GM21526 (cell line): ENCODE measurements around the gene CSNK2A1.
"Not testable (repeated sequence)": the region's sequence is repeated elsewhere in the genome, so short reads cannot be mapped to it uniquely, and the experiment has no call there.

Experiments
- ATAC-seq: cut with Tn5 transposase; IDR thresholded peaks from one replicate; pipeline ENCODE4 v1.9.1; 2021; ENCODE audit warnings: moderate library complexity; ENCODE audit not compliant: unreplicated experiment, low FRiP score

CSNK2A1 gene

DNA sequence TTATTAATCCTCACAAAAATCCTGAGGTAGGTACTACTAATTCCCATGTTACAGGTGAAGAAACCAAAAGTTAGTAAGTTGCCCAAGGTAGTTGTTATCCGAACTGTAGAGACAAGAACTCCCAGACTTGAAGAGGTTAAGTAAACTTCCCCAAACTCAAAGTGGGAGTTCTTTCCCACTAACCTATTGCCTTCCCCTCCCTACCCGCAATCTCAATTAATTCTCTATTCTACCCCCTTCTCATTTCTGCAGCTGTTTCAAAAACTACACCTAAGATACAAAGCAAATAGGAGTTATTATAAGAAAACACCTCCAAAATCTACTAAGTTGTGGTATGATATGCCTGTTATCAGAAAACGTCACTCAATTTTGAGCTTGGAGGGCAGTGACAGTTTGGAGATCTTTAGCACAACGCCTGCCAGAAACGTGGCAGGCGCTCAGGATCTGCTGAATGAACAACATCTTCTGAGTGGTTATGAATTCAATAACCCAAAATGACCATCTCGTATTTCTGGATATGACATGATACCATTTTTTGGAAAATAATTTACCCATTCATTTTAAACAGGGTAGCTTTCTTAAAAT, 7.1 kb downstream of the CSNK2A1 start:
- ATAC-seq, result no peak

DNA sequence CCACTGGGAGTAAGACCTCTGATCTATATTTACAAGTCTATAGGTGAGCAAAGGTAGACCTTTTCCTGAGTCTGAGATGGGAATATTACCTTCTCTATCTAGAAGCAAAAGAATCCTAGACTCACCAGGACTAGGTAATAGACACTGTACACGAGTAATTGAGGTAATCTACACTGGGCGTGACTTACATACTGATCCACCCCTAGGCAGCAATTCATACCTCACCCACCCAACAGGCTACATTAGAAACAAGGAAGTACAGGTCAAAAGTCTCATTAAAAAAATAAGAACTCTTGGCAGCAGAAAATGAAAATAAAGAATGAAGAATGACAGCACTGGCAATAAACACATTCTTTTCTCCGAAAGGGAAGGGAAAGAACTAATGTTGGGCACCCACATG, 7.6 kb downstream of the CSNK2A1 start:
- no peak for ATAC-seq

DNA sequence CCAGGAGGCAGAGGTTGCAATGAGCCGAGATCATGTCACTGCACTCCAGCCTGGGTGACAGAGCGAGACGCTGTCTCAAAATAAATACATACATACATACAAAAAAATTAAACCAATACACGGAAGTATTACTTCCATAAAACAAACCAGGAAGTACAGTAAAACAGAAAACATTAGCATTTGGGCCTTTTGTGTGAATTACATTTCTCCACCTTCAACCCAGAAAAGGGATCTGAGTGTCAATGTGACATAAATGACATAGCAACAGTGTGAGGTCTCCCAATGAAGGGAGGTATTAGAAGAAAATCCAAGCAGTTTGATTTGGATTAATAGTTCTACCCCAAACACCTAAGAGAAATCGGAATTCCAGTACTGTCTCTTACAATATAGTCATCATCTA, 10.1 kb downstream of the CSNK2A1 start:
- ATAC-seq, result no peak

DNA sequence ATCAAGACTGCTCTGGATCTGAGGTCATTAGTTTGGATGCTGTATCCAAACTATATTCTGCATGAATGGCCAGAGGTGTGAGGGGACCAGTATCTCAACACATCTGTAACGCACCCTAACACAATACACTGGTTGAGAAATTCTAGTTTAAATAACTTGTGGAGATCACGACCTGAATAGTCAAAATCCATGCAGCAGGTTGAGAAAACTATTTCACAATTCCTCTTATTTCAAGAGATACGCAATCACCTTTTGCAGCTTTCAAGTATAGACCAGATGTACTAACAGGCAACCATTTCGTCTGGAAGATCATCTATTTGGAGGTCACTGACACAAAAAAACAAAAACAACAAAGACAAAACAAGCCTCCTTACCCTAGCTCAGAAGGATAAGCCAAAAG, 11.1 kb downstream of the CSNK2A1 start:
- ATAC-seq, result no peak

DNA sequence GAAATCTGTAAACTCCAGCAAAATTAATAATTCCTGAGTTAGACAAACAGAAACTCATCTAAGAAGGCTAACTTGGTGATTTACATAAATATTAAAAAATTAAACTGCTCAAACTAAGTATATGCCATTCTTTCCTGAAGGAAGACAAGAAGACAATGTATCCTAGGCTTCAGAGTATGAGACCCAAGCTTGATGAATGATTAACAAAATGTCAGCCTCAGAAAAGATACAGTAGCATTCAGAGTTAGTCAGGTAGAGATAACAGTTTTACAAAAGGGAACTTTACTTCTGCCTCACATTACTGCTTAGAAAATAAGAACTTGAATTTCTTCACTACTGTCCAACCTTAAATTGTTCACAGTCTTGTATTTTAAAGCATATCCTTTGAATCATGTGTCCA, 12.0 kb downstream of the CSNK2A1 start:
- no peak for ATAC-seq

DNA sequence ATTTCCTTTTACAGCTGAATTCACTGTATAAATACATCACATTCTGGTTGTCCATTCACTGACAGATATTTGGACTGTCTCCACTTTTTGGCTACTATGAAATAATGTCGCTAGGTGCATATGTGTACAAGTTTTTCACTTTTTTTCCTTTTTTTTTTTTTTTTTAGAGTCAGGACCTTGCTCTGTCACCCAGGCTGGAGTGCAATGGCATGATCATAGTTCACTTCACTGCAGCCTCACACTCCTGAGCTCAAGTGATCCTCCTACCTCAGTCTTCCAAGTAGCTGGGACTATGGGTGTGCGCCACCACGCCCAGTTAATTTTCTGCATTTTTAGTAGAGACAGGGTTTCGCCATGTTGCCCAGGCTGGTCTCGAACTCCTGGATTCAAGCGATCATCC, 13.3 kb downstream of the CSNK2A1 start:
- no peak for ATAC-seq

DNA sequence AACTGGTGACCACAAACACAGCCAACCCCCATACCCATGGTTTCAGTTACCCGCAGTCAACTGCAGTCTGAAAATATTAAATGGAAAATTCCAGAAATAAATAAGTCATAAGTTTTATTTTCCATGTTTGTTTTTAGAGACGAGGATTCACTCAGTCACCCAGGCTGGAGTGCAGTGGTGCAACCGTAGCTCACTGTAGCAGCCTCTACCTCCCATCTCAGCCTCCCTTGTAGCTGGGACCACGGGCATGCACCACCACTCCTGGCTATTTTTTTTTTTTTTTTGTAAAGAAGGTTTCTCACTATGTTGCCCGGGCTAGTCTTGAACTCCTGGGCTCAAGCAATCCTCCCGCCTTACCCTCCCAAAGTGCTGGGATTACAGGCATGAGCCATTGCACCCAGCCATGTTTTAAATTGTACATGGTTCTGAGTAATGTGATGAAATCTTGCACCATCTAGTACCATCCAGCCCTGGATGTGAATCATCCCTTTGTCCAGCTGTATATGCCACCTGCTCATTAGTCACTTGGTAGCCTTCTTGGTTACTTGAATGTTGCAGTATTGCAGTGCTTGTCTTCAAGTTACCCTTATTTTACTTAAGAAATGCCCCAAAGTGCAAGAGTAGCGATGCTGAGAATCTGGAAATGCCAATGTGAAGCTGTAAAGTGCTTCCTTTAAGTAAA, 14.5 kb downstream of the CSNK2A1 start:
- no peak for ATAC-seq

DNA sequence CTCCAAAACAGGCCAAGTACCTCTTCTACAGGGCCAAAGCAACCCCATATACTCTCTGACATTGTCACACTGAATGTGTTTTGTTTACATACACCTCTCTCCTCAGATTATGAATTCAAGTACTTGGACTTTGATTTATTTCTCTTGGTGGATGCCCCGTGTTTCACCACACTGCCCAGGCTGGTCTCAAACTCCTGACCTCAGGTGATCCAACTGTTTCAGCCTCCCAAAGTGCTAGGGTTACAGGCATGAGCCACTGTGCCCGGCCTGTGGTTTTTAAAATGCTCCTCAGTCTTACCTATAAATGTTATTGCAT, 16.1 kb downstream of the CSNK2A1 start:
- ATAC-seq, result no peak

DNA sequence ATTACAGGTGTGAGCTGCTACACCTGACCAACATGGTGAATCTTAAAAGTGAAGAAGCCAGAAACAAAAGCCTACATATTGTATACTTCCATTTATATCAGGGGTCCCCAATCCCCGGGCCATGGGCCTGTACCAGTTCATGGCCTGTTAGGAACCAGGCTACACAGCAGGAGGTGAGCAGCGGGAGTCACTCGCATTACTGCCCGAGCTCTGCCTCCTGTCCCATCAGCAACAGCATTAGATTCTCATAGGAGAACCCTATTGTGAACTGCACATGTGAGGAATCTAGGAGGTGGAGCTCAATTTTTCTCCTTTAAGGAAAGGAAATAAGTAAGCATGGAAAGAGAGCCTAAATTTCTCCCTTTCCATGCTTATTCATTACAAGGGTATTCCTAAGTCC, 21.7 kb downstream of the CSNK2A1 start:
- ATAC-seq, result no peak

DNA sequence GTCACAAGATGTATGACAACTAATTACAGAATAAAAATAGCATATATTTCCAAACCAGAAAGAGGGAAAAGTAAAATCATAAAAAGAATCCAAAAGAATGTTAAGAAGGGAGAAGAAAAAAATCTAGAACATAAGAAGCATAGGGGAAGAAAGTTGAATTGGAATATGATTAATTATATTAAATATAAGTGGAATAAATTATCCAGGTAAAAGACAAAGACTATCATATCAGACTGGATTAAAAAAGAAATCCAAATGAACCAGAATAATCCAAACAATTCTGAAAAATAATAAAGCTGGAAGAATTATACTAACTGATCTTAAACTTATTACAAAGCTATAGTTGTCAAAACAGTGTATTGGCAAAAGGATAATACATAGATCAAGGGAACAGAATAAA, 23.6 kb downstream of the CSNK2A1 start:
- ATAC-seq, result no peak

DNA sequence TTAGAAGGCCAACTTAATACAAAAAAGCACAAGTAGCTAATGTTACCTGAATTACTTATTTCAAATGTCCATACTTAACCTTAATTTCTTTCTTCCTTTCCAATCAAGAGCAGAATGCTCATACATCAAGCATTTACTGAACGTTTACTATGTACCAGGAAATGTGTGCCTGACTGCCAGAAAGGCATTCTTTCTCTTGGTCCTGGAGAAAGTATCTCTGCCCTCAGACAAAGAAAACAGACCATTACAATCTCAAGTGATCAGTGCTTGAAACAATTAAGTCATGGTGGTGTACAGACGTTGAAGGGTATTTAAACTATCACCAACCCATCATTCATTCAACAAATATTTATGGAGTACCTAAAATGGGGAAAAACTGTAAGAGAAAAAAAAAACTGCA, 26.4 kb downstream of the CSNK2A1 start:
- ATAC-seq, result no peak

DNA sequence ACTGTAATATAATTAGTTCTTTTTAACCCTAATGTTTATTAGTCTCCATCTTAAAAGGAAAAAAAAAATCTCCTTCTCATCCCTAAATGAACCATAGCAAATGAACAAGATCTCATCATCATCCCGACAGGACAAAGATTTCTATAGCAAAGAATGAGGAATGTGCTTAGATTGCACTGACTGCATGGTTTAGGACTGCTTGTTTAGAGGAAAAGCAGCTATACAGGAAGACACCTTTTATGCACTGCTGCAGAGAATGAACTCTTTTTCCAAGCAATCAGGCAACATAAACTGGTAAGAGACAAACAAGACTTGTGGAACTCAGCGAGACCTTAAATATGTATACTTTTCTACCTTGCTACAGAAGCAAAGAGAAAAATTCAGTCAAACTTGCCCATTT, 26.8 kb downstream of the CSNK2A1 start:
- no peak for ATAC-seq

DNA sequence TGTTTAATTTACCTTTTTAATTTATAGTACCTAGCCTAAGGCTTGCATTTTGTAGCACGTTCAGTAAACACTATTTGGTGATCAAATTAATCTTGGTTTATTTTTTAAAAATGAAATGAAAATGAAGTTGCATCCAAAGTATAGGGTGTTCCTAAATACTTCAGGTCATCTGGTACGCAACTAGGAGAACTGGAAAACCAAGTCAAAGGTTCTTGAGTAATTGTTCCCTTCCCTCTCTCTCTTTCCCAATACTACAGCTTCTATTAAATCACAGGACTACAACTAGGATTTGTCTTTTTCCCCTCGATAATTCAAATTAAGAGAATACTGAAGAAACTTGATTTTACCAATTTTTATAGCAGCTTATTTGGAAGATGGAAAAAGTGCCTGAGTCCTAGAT, 27.9 kb downstream of the CSNK2A1 start:
- ATAC-seq, result no peak

DNA sequence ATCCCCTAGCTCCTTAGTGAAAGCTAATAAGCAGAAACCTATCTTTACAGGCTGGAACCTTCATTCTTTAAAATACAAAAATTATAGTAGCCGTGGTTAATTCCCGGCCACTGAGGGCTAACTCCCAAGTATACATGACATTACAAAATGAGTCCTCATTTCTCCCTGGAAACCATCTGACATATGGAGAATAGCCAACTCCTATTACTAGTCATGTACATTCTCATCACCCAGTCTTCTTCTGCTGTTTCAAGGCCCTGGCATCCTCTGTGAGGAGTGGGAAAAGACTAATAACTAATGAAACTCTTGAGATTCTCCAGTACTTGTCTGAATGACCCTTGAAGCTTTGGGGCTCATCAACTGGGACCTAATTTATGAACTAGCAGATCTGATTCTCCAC, 30.2 kb downstream of the CSNK2A1 start:
- no peak for ATAC-seq

DNA sequence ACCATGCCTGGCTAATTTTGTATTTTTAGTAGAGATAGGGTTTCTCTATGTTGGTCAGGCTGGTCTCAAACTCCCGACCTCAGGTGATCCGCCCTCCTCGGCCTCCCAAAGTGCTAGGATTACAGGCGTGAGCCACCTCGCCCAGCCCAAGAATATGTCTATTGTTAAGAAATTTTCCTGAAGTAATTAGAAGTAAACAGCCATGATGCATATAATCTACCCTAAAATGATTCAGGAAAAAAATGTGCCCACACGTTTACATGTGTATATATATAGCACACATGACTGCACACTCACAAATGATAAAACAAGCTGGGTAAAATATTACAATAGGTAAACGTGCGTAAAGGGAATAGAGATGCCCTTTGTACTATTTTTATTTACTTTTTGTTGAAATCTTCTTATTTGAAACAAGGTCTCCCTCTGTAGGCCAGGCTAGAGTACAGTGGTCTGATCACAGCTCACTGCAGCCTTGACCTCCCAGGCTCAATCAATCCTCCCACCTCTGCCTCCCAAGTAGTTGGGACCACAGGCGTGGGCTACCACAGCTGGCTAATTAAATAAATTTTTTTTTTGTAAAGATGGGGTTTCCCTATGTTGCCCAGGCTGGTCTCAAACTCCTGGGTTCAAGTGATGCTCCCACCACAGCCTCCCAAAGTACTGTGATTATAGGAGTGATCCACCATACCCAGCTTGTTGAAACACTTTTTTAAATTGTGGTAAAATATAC, 33.1 kb downstream of the CSNK2A1 start:
- not testable (repeated sequence) for ATAC-seq

DNA sequence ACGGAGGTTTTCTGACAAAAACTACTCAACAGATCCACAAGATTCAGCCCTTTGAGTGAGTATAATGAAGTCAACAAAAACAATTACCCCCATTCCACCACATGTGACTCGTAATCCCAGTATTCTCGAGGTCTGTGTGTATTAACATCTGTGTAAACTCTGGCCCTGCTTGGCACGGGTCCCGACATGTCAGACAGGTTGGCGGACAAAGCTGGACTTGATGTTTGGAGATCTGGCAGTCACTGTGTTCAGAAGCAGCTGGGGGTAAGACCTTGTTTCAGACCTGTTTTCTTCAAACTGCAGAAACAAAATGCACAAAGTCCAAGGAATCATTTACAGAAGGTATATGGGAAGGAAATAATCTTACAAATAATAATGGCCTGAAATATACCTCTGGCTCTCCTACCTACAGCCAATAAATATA, 35.2 kb downstream of the CSNK2A1 start:
- ATAC-seq, result not testable (repeated sequence)

DNA sequence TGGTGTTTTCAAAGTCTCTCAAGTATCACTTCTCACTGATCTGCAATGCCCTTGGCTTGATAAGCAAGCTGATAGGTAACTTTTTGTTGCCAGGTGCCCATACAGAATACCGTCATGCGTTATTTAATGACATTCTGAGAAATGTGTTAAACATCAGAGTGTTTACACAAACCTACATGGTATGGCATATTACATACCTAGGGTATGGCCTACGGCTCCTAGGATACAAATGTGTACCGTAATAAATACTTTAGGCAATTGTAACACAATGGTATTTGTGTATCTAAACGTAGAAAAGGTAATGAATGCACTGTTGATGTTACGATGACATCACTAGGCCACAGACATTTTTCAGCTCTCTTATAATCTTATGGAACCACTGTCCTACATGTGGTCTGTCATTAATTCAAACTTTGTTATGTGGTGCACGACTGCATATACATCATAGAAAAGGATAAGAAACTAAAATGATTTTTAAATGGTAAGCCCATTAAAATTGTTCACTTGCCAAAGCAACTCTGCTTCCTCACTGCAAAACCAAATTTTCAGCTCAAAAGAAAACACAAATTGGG, 35.7 kb downstream of the CSNK2A1 start:
- ATAC-seq, result no peak

DNA sequence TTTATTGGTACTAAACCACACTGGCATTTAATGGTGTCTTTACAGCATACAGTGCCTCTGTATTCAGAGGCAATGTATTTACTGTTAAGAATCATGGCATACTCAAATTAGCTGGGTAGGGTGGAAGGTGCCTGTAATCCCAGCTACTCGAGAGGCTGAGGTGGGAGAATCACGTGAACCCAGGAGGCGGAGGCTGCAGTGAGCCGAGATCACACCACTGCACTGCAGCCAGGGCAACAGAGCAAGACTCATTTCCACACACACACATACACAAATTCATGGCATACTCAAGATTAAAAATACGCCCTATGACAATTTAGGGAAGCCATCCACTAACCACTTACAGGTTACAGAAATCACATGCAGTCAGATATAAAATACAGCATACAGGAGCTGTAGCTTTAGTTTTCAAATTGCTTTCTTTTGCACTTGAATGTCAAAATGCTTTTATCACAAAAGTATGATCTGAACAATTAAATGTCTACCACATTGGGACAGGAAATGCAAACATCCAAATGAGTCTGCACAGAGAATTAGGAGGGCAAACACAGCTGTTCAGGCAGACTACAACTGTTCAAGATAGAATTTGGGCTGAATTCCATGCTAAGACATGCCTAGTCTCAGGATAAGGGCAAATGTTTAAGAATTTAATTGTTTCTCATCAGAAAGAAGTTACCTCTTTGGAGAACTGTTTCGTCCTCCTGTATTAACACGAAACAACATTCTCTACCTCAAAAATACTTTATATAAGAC, 36.4 kb downstream of the CSNK2A1 start:
- no peak for ATAC-seq

DNA sequence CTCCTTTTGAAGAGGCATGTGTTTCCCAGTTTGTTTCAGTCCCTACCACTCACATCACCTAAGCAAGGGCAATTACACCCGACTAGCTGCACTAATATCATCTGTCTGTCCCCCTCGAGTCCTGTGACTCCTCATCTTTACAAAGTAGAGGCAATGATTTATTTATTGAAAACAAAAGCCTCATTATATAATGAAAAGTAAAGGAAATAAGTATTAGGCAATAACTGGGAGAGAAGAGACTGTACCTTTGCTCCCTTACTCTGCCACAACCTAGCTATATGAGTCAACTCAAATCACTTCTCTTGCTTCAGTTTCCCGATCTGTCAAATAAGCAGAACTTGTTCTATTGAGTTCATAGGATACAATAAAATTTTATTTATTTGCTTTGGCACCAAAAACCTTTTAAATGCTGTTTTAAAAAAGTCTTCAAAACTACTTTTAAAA, 38.9 kb downstream of the CSNK2A1 start:
- ATAC-seq, result no peak

DNA sequence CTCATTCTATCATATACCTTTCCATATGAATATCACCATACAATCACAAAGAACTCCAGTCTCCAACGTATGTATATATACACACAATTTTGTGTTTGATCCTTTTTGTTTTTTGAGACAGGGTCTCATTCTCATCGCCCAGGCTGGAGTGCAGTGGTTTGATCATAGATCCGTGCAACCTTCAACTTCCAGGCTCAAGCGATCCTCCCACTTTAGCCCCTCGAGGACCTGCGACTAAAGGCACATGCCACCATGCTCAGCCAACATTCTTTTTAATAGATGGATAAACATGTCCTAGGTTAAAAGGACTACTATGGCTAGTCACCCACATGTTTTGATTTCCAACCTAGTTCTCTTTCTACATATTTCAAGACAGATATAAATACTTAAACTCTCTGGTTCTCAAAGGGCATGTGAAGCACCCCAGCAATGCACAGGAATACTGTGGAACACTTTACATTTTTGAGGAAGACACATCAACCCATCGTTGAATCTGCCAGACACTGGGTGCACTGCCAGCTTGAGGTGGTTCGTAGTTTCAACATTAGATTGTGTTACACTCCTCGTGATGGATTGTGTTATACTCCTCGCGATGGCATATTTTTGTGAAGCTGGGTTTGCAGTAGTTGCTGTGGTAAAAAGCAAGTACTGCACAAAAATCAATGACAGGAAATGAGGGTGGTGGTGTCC, 40.4 kb downstream of the CSNK2A1 start:
- ATAC-seq, result no peak
